Measurements from ENCODE around the gene LRCH1. TPM values are rescaled to one million over a fixed set of nuclear protein-coding genes. Genes with fewer than 3 reads are reported as not detected.

Gene LRCH1
- total and polyA plus RNA-seq, 4 experiments from 2014 or later = 1.2 to 19.1 (median 12.1) TPM

GRCh38 chr13:46554951-46555350 lies 2.0 kb downstream of the LRCH1 start:
- Mint-ChIP-seq H3K27me3 (peaks cover 0 to 1% of the 10 kb centered on the region in 2 donors), H3K9me3 (no peaks in the 10 kb centered on the region), H3K36me3 (peaks cover 0 to 11% of the 10 kb centered on the region in 2 donors), H3K27ac (peak overlapping the region; percentile 92 to 97 (median 94)), H3K4me3 (peak overlapping the region; percentile 94 to 98 (median 96)), H3K4me1 (peaks cover 38 to 67% (median 49%) of the 10 kb centered on the region in 4 donors)
- ChIA-PET CTCF (ENCODE audit: partially characterized antibody) (interaction anchor here (1.0 kb wide), 1 partner anchor 167 kb away, joined by 5 read pairs; no protein-coding TSS in a partner anchor), POLR2A (ENCODE audit: partially characterized antibody) (no interaction called here)
- H3K27ac ChIP-seq (ENCODE audit: low read depth, low read length) = peak overlapping the region; percentile 79
- DNase-seq = no peak
- no peaks in the 10 kb centered on the region for H3K27me3 ChIP-seq (ENCODE audit: insufficient read depth, low read length)
- peak overlapping the region in 1 of 2 donors; percentile 87 for H3K4me3 ChIP-seq (ENCODE audit: low read length in 2 of 2)
- no peaks in the 10 kb centered on the region for H3K36me3 ChIP-seq (ENCODE audit: insufficient read depth, low read length)
- peaks cover 38% of the 10 kb centered on the region for H3K4me1 ChIP-seq (ENCODE audit: insufficient read depth, low read length)
- intact Hi-C loops (cut with micrococcal nuclease) = loop anchor here (1.0 to 5.0 kb wide), 5 partner anchors 37 to 1978 kb away; partner anchors contain the start of genes ESD, NUDT15 and TSC22D1
- no peaks in the 10 kb centered on the region for H3K9me3 ChIP-seq (ENCODE audit: control insufficient read depth in 1 of 2, low read length in 2 of 2)

DNA sequence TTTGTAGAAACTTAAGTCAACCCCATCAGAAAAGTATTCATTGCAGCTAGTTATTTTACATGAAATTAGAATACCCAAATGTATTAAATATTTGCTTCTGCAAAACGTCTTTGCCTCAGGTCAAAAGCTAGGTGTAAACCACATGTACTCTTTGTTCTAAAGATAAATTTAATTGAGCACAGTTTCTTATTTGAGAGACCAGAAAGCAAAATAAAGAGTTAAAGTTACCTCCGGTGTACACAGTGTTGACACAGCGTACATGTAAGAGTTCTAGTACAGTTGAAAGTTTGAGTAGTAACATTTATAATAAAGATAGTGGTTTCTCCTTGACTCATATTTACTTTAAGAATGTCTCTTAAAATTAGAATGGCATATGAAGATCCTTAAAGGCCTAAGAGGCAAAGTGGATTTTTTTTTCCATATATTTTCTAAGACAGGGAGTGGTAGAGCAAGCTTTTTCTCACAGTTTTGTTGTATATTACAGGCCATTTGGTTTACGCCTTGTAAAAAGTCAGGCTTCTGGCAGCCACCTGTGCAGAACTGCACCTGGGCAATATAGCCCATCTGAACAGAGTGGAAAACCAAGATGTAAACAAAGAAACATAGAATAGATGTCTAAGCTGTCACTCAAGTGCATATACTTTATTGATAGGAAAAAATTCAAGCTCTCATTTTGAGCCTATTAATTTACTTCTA lies 2.9 kb downstream of the LRCH1 start:
- intact Hi-C loops (cut with micrococcal nuclease) = no loop called here
- CTCF ChIA-PET (ENCODE audit: partially characterized antibody) = interaction anchor here (1.0 kb wide), 2 partner anchors 31 to 166 kb away, joined by 3 to 5 read pairs; no protein-coding TSS in a partner anchor
- Histone ChIP-seq H3K27me3 (ENCODE audit: insufficient read depth, low read length) (no peaks in the 10 kb centered on the region), H3K4me3 (ENCODE audit: low read length in 2 of 2) (no peak overlapping the region), H3K27ac (ENCODE audit: low read depth, low read length) (no peak overlapping the region), H3K9me3 (ENCODE audit: control insufficient read depth in 1 of 2, low read length in 2 of 2) (no peaks in the 10 kb centered on the region), H3K4me1 (ENCODE audit: insufficient read depth, low read length) (peaks cover 38% of the 10 kb centered on the region), H3K36me3 (ENCODE audit: insufficient read depth, low read length) (no peaks in the 10 kb centered on the region)
- POLR2A ChIA-PET (ENCODE audit: partially characterized antibody) = no interaction called here
- DNase-seq = no peak
- peaks cover 38 to 67% (median 49%) of the 10 kb centered on the region in 4 donors for H3K4me1 Mint-ChIP-seq
- no peaks in the 10 kb centered on the region for H3K9me3 Mint-ChIP-seq
- peak overlapping the region in 4 of 7 donors; percentile 94 to 95 (median 94) for H3K27ac Mint-ChIP-seq
- no peaks in the 10 kb centered on the region for H3K27me3 Mint-ChIP-seq
- H3K36me3 Mint-ChIP-seq = peaks cover 0 to 11% of the 10 kb centered on the region in 2 donors
- H3K4me3 Mint-ChIP-seq = peak overlapping the region in 5 of 8 donors; percentile 5 to 98 (median 95)

DNA sequence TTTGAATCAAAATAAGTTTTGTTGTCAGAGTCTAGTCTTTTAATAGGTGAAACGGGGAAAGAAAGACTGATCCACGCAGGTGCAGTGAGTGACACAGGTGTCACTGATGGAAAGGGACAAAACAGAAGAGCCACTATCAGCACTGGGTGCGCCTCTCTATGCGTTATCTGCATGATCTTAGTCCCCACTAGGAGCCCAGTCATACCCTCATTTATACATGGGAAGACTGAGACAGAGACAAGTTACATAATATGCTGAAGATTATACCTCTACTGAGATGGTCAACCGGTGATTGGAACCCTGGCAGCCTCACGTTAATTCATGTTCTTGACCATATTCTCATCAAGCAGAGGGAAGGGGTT lies 3.4 kb downstream of the LRCH1 start:
- H3K4me3 ChIP-seq (ENCODE audit: low read length in 2 of 2) = no peak overlapping the region
- CTCF ChIA-PET (ENCODE audit: partially characterized antibody) = interaction anchor here (1.0 kb wide), 1 partner anchor 30 kb away, joined by 3 read pairs; no protein-coding TSS in a partner anchor
- no peak overlapping the region for H3K4me3 Mint-ChIP-seq
- H3K9me3 Mint-ChIP-seq = no peaks in the 10 kb centered on the region
- H3K27me3 Mint-ChIP-seq = no peaks in the 10 kb centered on the region
- H3K36me3 Mint-ChIP-seq = peaks cover 0 to 11% of the 10 kb centered on the region in 2 donors
- no peaks in the 10 kb centered on the region for H3K27me3 ChIP-seq (ENCODE audit: insufficient read depth, low read length)
- H3K27ac Mint-ChIP-seq = peak overlapping the region in 3 of 7 donors; percentile 31 to 94 (median 77)
- H3K27ac ChIP-seq (ENCODE audit: low read depth, low read length) = no peak overlapping the region
- H3K36me3 ChIP-seq (ENCODE audit: insufficient read depth, low read length) = no peaks in the 10 kb centered on the region
- POLR2A ChIA-PET (ENCODE audit: partially characterized antibody) = no interaction called here
- intact Hi-C loops (cut with micrococcal nuclease) = no loop called here
- H3K4me1 ChIP-seq (ENCODE audit: insufficient read depth, low read length) = peaks cover 33% of the 10 kb centered on the region
- no peaks in the 10 kb centered on the region for H3K9me3 ChIP-seq (ENCODE audit: control insufficient read depth in 1 of 2, low read length in 2 of 2)
- peaks cover 35 to 62% (median 47%) of the 10 kb centered on the region in 4 donors for H3K4me1 Mint-ChIP-seq
- no peak for DNase-seq

DNA sequence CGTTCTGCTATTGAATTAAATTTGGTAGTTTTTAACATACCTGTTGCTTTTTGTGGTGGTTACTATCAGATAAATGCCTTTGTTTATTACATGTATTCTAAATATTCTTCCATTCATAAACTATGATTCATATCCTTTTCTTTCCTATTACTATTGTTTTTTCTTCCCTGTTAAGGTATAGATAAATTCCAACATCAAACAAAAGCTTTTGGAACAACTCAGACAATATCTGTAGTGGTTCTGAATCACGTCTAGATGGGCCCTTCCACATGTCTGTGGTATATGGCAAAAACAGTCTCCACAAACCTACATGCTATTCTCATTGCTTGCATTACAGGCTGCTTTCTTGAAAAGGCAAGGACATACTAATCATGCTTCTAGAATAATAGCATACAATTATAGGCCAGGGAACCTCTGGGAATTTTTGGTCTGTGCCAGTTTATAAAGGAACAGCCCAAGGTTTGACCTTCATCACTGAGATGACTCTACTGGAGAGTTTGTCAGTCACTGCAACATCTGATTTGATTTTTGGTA lies 6.4 kb downstream of the LRCH1 start:
- Histone ChIP-seq H3K9me3 (ENCODE audit: control insufficient read depth in 1 of 2, low read length in 2 of 2) (no peaks in the 10 kb centered on the region), H3K4me3 (ENCODE audit: low read length in 2 of 2) (no peak overlapping the region), H3K27ac (ENCODE audit: low read depth, low read length) (no peak overlapping the region), H3K4me1 (ENCODE audit: insufficient read depth, low read length) (peaks cover 21% of the 10 kb centered on the region), H3K36me3 (ENCODE audit: insufficient read depth, low read length) (no peaks in the 10 kb centered on the region), H3K27me3 (ENCODE audit: insufficient read depth, low read length) (no peaks in the 10 kb centered on the region)
- Mint-ChIP-seq H3K27ac (no peak overlapping the region), H3K4me3 (no peak overlapping the region), H3K36me3 (peaks cover 0 to 2% of the 10 kb centered on the region in 2 donors), H3K27me3 (no peaks in the 10 kb centered on the region), H3K4me1 (peaks cover 28 to 48% (median 34%) of the 10 kb centered on the region in 4 donors), H3K9me3 (no peaks in the 10 kb centered on the region)
- CTCF ChIA-PET (ENCODE audit: partially characterized antibody) = no interaction called here
- DNase-seq = no peak
- intact Hi-C loops (cut with micrococcal nuclease) = no loop called here
- POLR2A ChIA-PET (ENCODE audit: partially characterized antibody) = no interaction called here

DNA sequence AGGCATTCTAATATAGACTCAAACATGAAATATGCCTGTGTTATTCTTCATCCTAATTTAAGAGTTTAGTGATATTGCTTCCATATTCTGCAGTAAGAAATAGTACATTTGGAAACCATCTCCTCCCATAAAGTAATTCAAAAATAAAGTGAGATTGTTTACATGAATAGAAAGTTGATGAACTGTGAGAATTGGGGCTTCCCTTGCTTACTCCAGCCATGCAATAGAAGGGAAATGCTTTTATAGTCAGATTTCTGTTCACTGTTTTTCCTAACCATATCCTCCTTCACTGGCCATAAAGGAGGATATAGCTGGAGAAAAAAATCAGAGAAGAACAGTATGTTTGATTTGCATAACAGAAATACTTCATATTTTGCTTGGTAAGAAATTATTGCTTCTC lies 7.8 kb downstream of the LRCH1 start:
- Mint-ChIP-seq H3K36me3 (no peaks in the 10 kb centered on the region), H3K4me1 (peaks cover 21 to 44% (median 28%) of the 10 kb centered on the region in 4 donors), H3K27ac (no peak overlapping the region), H3K27me3 (no peaks in the 10 kb centered on the region), H3K4me3 (no peak overlapping the region), H3K9me3 (no peaks in the 10 kb centered on the region)
- Histone ChIP-seq H3K4me3 (ENCODE audit: low read length in 2 of 2) (no peak overlapping the region), H3K27me3 (ENCODE audit: insufficient read depth, low read length) (no peaks in the 10 kb centered on the region), H3K27ac (ENCODE audit: low read depth, low read length) (no peak overlapping the region), H3K9me3 (ENCODE audit: control insufficient read depth in 1 of 2, low read length in 2 of 2) (no peaks in the 10 kb centered on the region), H3K4me1 (ENCODE audit: insufficient read depth, low read length) (peaks cover 8% of the 10 kb centered on the region), H3K36me3 (ENCODE audit: insufficient read depth, low read length) (no peaks in the 10 kb centered on the region)
- CTCF ChIA-PET (ENCODE audit: partially characterized antibody) = interaction anchor here (1.0 kb wide), 1 partner anchor 9 kb away, joined by 3 read pairs; no protein-coding TSS in a partner anchor
- POLR2A ChIA-PET (ENCODE audit: partially characterized antibody) = no interaction called here
- intact Hi-C loops (cut with micrococcal nuclease) = no loop called here
- no peak for DNase-seq

DNA sequence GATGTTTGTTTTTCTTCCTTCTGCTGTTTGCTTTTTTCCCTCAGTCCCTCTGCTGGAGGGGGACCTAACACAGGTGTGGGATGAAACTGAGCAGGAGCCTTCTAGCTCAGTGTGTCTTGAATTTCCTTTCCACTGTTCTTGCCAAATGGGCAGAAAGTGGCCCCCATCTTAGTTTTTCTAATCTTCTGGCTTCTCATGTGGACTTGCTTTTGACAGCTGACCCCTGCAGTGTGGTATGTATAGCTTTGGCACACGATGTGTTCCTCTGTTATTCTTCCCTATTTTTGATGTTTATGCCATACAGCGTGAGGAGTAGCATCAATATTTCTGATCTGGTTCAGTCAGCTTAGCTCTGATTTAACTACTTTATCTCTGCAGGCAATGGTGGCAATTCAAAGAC lies 8.3 kb downstream of the LRCH1 start:
- Mint-ChIP-seq H3K4me1 (peaks cover 18 to 44% (median 28%) of the 10 kb centered on the region in 4 donors), H3K27ac (no peak overlapping the region), H3K36me3 (no peaks in the 10 kb centered on the region), H3K27me3 (no peaks in the 10 kb centered on the region), H3K9me3 (no peaks in the 10 kb centered on the region), H3K4me3 (no peak overlapping the region)
- CTCF ChIA-PET (ENCODE audit: partially characterized antibody) = interaction anchor here (3.1 kb wide), 1 partner anchor 9 kb away, joined by 11 read pairs; the partner anchor contains the start of gene LRCH1
- intact Hi-C loops (cut with micrococcal nuclease) = no loop called here
- H3K9me3 ChIP-seq (ENCODE audit: control insufficient read depth in 1 of 2, low read length in 2 of 2) = no peaks in the 10 kb centered on the region
- H3K4me3 ChIP-seq (ENCODE audit: low read length in 2 of 2) = no peak overlapping the region
- no peaks in the 10 kb centered on the region for H3K27me3 ChIP-seq (ENCODE audit: insufficient read depth, low read length)
- DNase-seq = no peak
- peaks cover 3% of the 10 kb centered on the region for H3K4me1 ChIP-seq (ENCODE audit: insufficient read depth, low read length)
- no peaks in the 10 kb centered on the region for H3K36me3 ChIP-seq (ENCODE audit: insufficient read depth, low read length)
- H3K27ac ChIP-seq (ENCODE audit: low read depth, low read length) = no peak overlapping the region
- POLR2A ChIA-PET (ENCODE audit: partially characterized antibody) = no interaction called here

DNA sequence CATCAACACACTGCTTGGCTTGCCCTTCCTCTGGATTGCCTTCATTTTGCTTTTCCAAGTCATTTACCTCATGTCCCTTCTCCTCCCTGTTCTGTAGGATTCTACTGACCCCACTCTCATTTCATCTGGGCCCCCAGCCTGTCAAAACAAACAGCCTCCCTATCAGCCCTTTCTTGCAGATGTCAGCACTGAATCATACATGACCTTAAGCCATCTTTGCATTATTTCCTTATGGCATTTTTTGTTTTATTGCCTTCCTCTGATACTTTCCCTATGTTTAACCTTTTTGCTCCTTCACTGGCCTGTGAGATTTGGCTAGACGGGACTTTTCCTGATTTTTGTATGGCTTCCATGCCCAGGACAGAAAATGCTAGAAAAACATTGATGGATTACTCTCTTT lies 8.7 kb downstream of the LRCH1 start:
- no peak overlapping the region for H3K27ac Mint-ChIP-seq
- peaks cover 17 to 44% (median 27%) of the 10 kb centered on the region in 4 donors for H3K4me1 Mint-ChIP-seq
- Histone ChIP-seq H3K4me1 (ENCODE audit: insufficient read depth, low read length) (no peaks in the 10 kb centered on the region), H3K36me3 (ENCODE audit: insufficient read depth, low read length) (no peaks in the 10 kb centered on the region), H3K9me3 (ENCODE audit: control insufficient read depth in 1 of 2, low read length in 2 of 2) (no peaks in the 10 kb centered on the region), H3K4me3 (ENCODE audit: low read length in 2 of 2) (no peak overlapping the region), H3K27me3 (ENCODE audit: insufficient read depth, low read length) (no peaks in the 10 kb centered on the region), H3K27ac (ENCODE audit: low read depth, low read length) (no peak overlapping the region)
- ChIA-PET CTCF (ENCODE audit: partially characterized antibody) (interaction anchor here (3.1 kb wide), 1 partner anchor 9 kb away, joined by 11 read pairs; the partner anchor contains the start of gene LRCH1), POLR2A (ENCODE audit: partially characterized antibody) (no interaction called here)
- no peaks in the 10 kb centered on the region for H3K9me3 Mint-ChIP-seq
- H3K36me3 Mint-ChIP-seq = no peaks in the 10 kb centered on the region
- H3K27me3 Mint-ChIP-seq = no peaks in the 10 kb centered on the region
- no peak overlapping the region for H3K4me3 Mint-ChIP-seq
- no peak for DNase-seq
- intact Hi-C loops (cut with micrococcal nuclease) = no loop called here
